IMR-90 (cell line): ENCODE measurements around the gene WDR53. TPM values are rescaled to one million over a fixed set of nuclear protein-coding genes. Genes with fewer than 3 reads are reported as not detected.

ENCODE experiments used
- ATAC-seq: fragments of 200-7000 bp; cut with Tn5 transposase; 2 replicates; pipeline ENCODE4 v1.9.1; 2020; ENCODE audit warnings: low read depth, mild to moderate bottlenecking, moderate library complexity
- BruUV-seq: library from RNA; stranded (reverse); fragments of 400-500 nt; replicated peaks from 2 replicates; lab custom pipeline; 2021; lab: Mats Ljungman, UMichigan
- CTCF ChIA-PET: fragments of 300-600 bp; formaldehyde crosslinking; extraction: SDS; loops from one replicate; lab custom pipeline; 2021; ENCODE audit warnings: antibody characterized with exemption; lab: Yijun Ruan, JAX
- POLR2A ChIA-PET: fragments of 300-600 bp; sonication (Branson Sonifier 250); formaldehyde crosslinking; loops from one replicate; lab custom pipeline; 2022; ENCODE audit warnings: antibody characterized with exemption; ENCODE audit not compliant: unreplicated experiment; lab: Charles Lee
- DNase-seq: peaks from one replicate; pipeline ENCODE4 v3.0.0; 2013
- H2AFZ ChIP-seq: replicated peaks from 2 replicates; pipeline ENCODE3; 2013; ENCODE audit warnings: low read length, mild to moderate bottlenecking; ENCODE audit not compliant: poor library complexity
- H2AK5ac ChIP-seq: 2 replicates; pipeline ENCODE4 v1.6.1; 2013; ENCODE audit warnings: low read depth, low read length, inconsistent platforms
- H2AK9ac ChIP-seq: replicated peaks from 2 replicates; pipeline ENCODE3; 2013; ENCODE audit warnings: mild to moderate bottlenecking, low read depth, low read length, moderate library complexity; ENCODE audit not compliant: poor library complexity
- H2BK120ac ChIP-seq: 2 replicates; pipeline ENCODE4 v1.6.1; 2013; ENCODE audit warnings: low read depth, low read length, inconsistent platforms
- H2BK15ac ChIP-seq: 3 replicates; pipeline ENCODE4 v1.6.1; 2013; ENCODE audit warnings: low read depth, low read length, inconsistent platforms
- H2BK20ac ChIP-seq: 2 replicates; pipeline ENCODE4 v1.6.1; 2013; ENCODE audit warnings: low read depth, mild to moderate bottlenecking, inconsistent platforms, low read length, moderate library complexity
- H2BK5ac ChIP-seq: 2 replicates; pipeline ENCODE4 v1.6.1; 2013; ENCODE audit warnings: mild to moderate bottlenecking, low read depth, low read length, inconsistent platforms; ENCODE audit not compliant: poor library complexity, severe bottlenecking
- H3K14ac ChIP-seq: replicated peaks from 2 replicates; pipeline ENCODE4 v1.6.1; 2013; ENCODE audit warnings: low read depth, low read length, inconsistent platforms
- H3K18ac ChIP-seq: 2 replicates; pipeline ENCODE4 v1.6.1; 2013; ENCODE audit warnings: low read depth, low read length, control low read depth
- H3K23ac ChIP-seq: 2 replicates; pipeline ENCODE4 v1.6.1; 2013; ENCODE audit warnings: low read depth, low read length, inconsistent platforms
- H3K27ac ChIP-seq: 2 replicates; pipeline ENCODE4 v1.5.1; 2013; ENCODE audit warnings: mild to moderate bottlenecking, control low read depth, low read length; ENCODE audit not compliant: insufficient read depth
- H3K27me3 ChIP-seq: 2 replicates; pipeline ENCODE4 v1.6.1; 2013; ENCODE audit warnings: low read length; ENCODE audit not compliant: control insufficient read depth, insufficient read depth
- H3K36me3 ChIP-seq: 2 replicates; pipeline ENCODE4 v1.6.1; 2013; ENCODE audit warnings: low read length, mixed read lengths; ENCODE audit not compliant: control insufficient read depth, insufficient read depth
- H3K4ac ChIP-seq: 2 replicates; pipeline ENCODE4 v1.6.1; 2013; ENCODE audit warnings: low read depth, low read length, inconsistent platforms
- H3K4me1 ChIP-seq: 2 replicates; pipeline ENCODE4 v1.6.1; 2013; ENCODE audit warnings: low read length, mixed read lengths; ENCODE audit not compliant: control insufficient read depth, insufficient read depth
- H3K4me2 ChIP-seq: 2 replicates; pipeline ENCODE4 v1.6.1; 2013; ENCODE audit warnings: low read depth, mild to moderate bottlenecking, control low read depth, low read length, moderate library complexity
- H3K4me3 ChIP-seq: 2 replicates; pipeline ENCODE4 v1.5.1; 2013; ENCODE audit warnings: low read depth, mild to moderate bottlenecking, control low read depth, low read length, moderate library complexity; ENCODE audit not compliant: insufficient read depth
- H3K56ac ChIP-seq: 2 replicates; pipeline ENCODE4 v1.6.1; 2013; ENCODE audit warnings: low read length, inconsistent platforms; ENCODE audit not compliant: insufficient read depth; ENCODE audit errors: extremely low read depth
- H3K79me1 ChIP-seq, 2 experiments: 2 replicates each; pipeline ENCODE4 v1.6.1; 2013; ENCODE audit warnings: low read length in 2 of 2, inconsistent platforms in 1 of 2, low read depth in 1 of 2
- H3K9ac ChIP-seq: 2 replicates; pipeline ENCODE4 v1.6.1; 2013; ENCODE audit warnings: low read depth, low read length, control low read depth
- H3K9me1 ChIP-seq: 2 replicates; pipeline ENCODE4 v1.6.1; 2013; ENCODE audit warnings: low read length, inconsistent platforms; ENCODE audit not compliant: insufficient read depth
- H3K9me3 ChIP-seq: 2 replicates; pipeline ENCODE4 v1.6.1; 2013; ENCODE audit warnings: low read length; ENCODE audit not compliant: control insufficient read depth, insufficient read depth
- H4K20me1 ChIP-seq: 2 replicates; pipeline ENCODE4 v1.6.1; 2013; ENCODE audit warnings: low read length, inconsistent platforms; ENCODE audit not compliant: insufficient read depth
- H4K5ac ChIP-seq: 2 replicates; pipeline ENCODE4 v1.6.1; 2013; ENCODE audit warnings: mild to moderate bottlenecking, low read depth, low read length, control low read depth
- H4K8ac ChIP-seq, 2 experiments: 2 replicates each; pipeline ENCODE4 v1.6.1; 2013; ENCODE audit warnings: low read depth in 2 of 2, low read length in 2 of 2, control low read depth in 1 of 2, inconsistent platforms in 1 of 2
- H4K91ac ChIP-seq: 2 replicates; pipeline ENCODE4 v1.6.1; 2013; ENCODE audit warnings: low read depth, low read length, inconsistent platforms; ENCODE audit not compliant: insufficient read depth
- CHD1 ChIP-seq: IDR thresholded peaks from 2 replicates; pipeline ENCODE4 v1.6.1; 2012; ENCODE audit warnings: low read depth, low read length, improper control_type of control experiment
- FOS ChIP-seq: fragments of 150-350 bp; IDR thresholded peaks from 2 replicates; pipeline ENCODE4 v1.6.1; 2016; ENCODE audit warnings: low read depth, low read length
- MAFK ChIP-seq: IDR thresholded peaks from 2 replicates; pipeline ENCODE4 v1.6.1; 2012; ENCODE audit warnings: low read depth, low read length, improper control_type of control experiment
- MXI1 ChIP-seq: IDR thresholded peaks from 2 replicates; pipeline ENCODE4 v1.6.1; 2012; ENCODE audit warnings: low read depth, mild to moderate bottlenecking, low read length, moderate library complexity, borderline replicate concordance
- POLR2A ChIP-seq: IDR thresholded peaks from 2 replicates; pipeline ENCODE4 v1.6.1; 2012; ENCODE audit warnings: mild to moderate bottlenecking, low read depth, low read length
- RCOR1 ChIP-seq: IDR thresholded peaks from 2 replicates; pipeline ENCODE4 v1.6.1; 2012; ENCODE audit warnings: mild to moderate bottlenecking, low read length, improper control_type of control experiment; ENCODE audit not compliant: insufficient replicate concordance
- WGBS, 2 experiments: methylation state at CpG; one replicate each; pipeline versions ENCODE4 v1.1.5 to v1.1.7; 2013; ENCODE audit warnings: missing lambda C conversion rate in 2 of 2; ENCODE audit not compliant: insufficient read length in 1 of 2; ENCODE audit errors: extremely low coverage in 2 of 2; 5-methylcytosine and 5-hydroxymethylcytosine counted together
- dilution Hi-C: fragments of 300-500 bp; cut with HindIII; formaldehyde crosslinking; loops from one replicate; pipeline ENCODE4 v1.14.3; 2018; ENCODE audit warnings: low sequenced_read_pairs; ENCODE audit not compliant: unreplicated experiment
- in situ Hi-C: fragments of 300-500 bp; cut with MboI; formaldehyde crosslinking; loops from 3 replicates; pipeline ENCODE4 v1.14.3; 2019; ENCODE audit warnings: low sequenced_read_pairs, inconsistent platforms, mixed read lengths
- intact Hi-C: fragments of 100-400 bp; cut with micrococcal nuclease; formaldehyde crosslinking; loops from 2 replicates; pipeline ENCODE4 v1.10.0; 2022
- polyA plus RNA-seq, 3 experiments: library from polyadenylated mRNA; depleted of rRNA; stranded (reverse); fragments of >200 nt; gene quantifications; 2 replicates each; pipeline ENCODE4 v1.2.3, GENCODE V29; 2012; ENCODE audit warnings: low replicate concordance in 1 of 3
- total RNA-seq: library from RNA; depleted of rRNA; stranded (reverse); fragments of >200 nt; gene quantifications from 2 replicates; pipeline ENCODE4 v1.2.3, GENCODE V29; 2012
- TF ChIP-seq, protein P1 (sequence below): fragments of 150-350 bp; IDR thresholded peaks from 2 replicates; pipeline ENCODE4 v1.6.1; 2017; ENCODE audit warnings: mild to moderate bottlenecking, antibody characterized with exemption, low read length, low read depth
- TF ChIP-seq, protein P2 (sequence below): fragments of 150-350 bp; IDR thresholded peaks from 2 replicates; pipeline ENCODE4 v1.6.1; 2016; ENCODE audit warnings: low read depth, mild to moderate bottlenecking, low read length, moderate library complexity, borderline replicate concordance

WDR53 gene
- total and polyA plus RNA-seq, 2 of the 4 experiments (the other 2 are of a cell fraction), result 5.7 to 5.9 TPM

DNA sequence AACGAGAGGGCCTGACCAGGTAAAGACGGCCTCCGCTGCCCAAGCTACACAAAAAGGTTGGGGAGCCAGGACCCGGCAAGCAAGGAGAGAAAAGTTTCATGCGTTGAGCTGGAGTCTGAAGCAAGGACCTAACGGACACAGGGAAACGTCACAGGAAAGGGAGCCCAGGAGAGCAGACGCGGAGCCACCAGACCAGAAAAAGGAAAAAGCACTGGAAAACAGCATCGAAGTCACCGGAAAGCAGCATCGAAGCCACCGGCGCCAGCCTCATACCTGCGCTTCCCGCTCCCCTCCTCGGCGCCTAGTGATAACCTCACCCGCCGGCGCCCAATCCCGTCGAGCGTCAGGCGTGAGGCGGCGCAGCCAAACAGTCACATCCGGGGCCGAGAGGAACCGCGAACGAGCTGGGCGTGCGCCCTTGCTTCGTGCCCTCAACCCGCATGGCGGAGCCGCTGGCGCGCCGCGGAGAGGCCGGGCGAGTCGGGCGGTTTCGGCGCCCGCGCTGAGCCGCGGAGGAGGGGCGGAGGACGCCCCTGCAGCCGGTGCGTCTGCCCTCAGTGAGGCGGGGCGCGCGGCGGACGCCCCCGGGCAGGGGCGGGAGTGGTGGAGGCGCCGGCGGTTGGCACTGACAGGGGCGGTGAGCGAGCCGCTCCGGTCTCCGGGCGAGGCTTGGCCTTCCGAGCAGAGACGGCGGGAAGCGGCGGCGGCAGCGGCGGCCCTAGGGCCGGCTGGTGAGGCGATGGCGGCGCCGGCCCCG is at the start of gene WDR53, which contains the start of gene FBXO45 (continued):
- TF ChIP-seq, protein P1, sequence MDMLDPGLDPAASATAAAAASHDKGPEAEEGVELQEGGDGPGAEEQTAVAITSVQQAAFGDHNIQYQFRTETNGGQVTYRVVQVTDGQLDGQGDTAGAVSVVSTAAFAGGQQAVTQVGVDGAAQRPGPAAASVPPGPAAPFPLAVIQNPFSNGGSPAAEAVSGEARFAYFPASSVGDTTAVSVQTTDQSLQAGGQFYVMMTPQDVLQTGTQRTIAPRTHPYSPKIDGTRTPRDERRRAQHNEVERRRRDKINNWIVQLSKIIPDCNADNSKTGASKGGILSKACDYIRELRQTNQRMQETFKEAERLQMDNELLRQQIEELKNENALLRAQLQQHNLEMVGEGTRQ, result peak; percentile 29; the same call in 1 of the 2 replicates
- TF ChIP-seq RCOR1 (no peak), MXI1 (peak; percentile 98)

DNA sequence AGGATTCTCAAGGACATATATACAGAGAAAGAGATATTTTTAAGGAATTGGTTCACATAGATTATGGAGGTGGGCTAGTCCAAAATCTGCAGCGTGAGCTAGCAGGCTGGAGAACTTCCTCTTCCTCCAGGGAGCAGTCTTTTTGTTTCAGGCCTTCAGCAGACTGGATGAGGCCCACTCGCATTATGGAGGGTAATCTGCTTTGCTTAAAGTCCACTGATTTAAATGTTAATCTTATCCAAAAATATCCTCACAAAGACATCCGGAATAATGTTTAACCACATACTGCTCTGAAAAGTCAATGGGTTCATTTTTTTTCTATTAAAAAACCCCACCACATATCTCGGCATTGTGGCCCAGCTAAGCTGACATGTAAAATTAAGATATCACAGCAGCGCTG is 48.9 kb upstream of the WDR53 start:
- Histone ChIP-seq H3K36me3 (no peaks in the 10 kb centered on the region), H3K23ac (no peak overlapping the region), H3K56ac (no peak overlapping the region), H2BK15ac (no peak overlapping the region), H2AK5ac (no peak overlapping the region), H3K4ac (no peak overlapping the region), H2BK120ac (no peak overlapping the region), H2BK20ac (no peak overlapping the region), H3K9ac (no peak overlapping the region), H3K4me3 (no peak overlapping the region), H4K20me1 (no peaks in the 10 kb centered on the region), H3K4me2 (no peak overlapping the region), H3K18ac (no peak overlapping the region), H2BK5ac (no peak overlapping the region), H3K4me1 (no peaks in the 10 kb centered on the region), H2AFZ (no peak overlapping the region), H3K79me1 (no peaks in the 10 kb centered on the region), H3K9me1 (no peaks in the 10 kb centered on the region), H3K9me3 (no peaks in the 10 kb centered on the region), H3K27me3 (no peaks in the 10 kb centered on the region), H3K14ac (no peak overlapping the region), H4K5ac (no peak overlapping the region), H4K8ac (no peak overlapping the region), H2AK9ac (no peak overlapping the region), H3K27ac (no peak overlapping the region), H4K91ac (no peak overlapping the region)
- no peak for TF ChIP-seq CHD1
- TF ChIP-seq FOS, result no peak
- TF ChIP-seq, protein P2, sequence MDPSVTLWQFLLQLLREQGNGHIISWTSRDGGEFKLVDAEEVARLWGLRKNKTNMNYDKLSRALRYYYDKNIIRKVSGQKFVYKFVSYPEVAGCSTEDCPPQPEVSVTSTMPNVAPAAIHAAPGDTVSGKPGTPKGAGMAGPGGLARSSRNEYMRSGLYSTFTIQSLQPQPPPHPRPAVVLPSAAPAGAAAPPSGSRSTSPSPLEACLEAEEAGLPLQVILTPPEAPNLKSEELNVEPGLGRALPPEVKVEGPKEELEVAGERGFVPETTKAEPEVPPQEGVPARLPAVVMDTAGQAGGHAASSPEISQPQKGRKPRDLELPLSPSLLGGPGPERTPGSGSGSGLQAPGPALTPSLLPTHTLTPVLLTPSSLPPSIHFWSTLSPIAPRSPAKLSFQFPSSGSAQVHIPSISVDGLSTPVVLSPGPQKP, result no peak
- no peak for TF ChIP-seq POLR2A
- TF ChIP-seq, protein P1, result no peak
- TF ChIP-seq MAFK, result no peak
- CTCF ChIA-PET, result no interaction called here
- no TSS peak for BruUV-seq
- intact Hi-C loops (no loop called here), dilution Hi-C loops (no loop called here), in situ Hi-C loops (loop anchor here (25.0 kb wide), 1 partner anchor 345 kb away; the partner anchor contains the start of gene PIGZ)
- DNase-seq, result no peak
- WGBS, 2 experiments, result no CpG with 5 or more reads among the region's 5 CpGs
- no peak for ATAC-seq
- POLR2A ChIA-PET, result no interaction called here
